NCI-H2107 (cell line): ENCODE measurements around the gene PDE8B.

Source experiments
- DNase-seq: peaks from one replicate; lab custom pipeline; 2025; lab: John Stamatoyannopoulos, UW

PDE8B gene

GRCh38 chr5:77210091-77210963 lies at the start of gene PDE8B:
TSS of gene PDE8B (plus strand) at chr5:77210680. CDS start at chr5:77210926, 246 bp downstream.
- DNase-seq: no peak

- DNase-seq: no peak
Measured at GRCh38 chr5:77163453-77163852, 47.0 kb upstream of the PDE8B start.

GRCh38 chr5:77167063-77167462 lies 43.4 kb upstream of the PDE8B start:
- DNase-seq: no peak

GRCh38 chr5:77167695-77168121 lies 42.8 kb upstream of the PDE8B start:
- no peak for DNase-seq

- DNase-seq: no peak
Measured at GRCh38 chr5:77168161-77168878, 42.2 kb upstream of the PDE8B start.

- DNase-seq: no peak
Measured at GRCh38 chr5:77168879-77169244, 41.6 kb upstream of the PDE8B start.

- no peak for DNase-seq
Measured at GRCh38 chr5:77170196-77170890, 40.1 kb upstream of the PDE8B start.

- no peak for DNase-seq
Measured at GRCh38 chr5:77171141-77171910, 39.2 kb upstream of the PDE8B start.

- DNase-seq: no peak
Measured at GRCh38 chr5:77172713-77173328, 37.7 kb upstream of the PDE8B start.

GRCh38 chr5:77174526-77174925 lies 36.0 kb upstream of the PDE8B start:
- no peak for DNase-seq

- DNase-seq: no peak
Measured at GRCh38 chr5:77175231-77175630, 35.2 kb upstream of the PDE8B start.

GRCh38 chr5:77176429-77176828 lies 34.1 kb upstream of the PDE8B start:
- no peak for DNase-seq

GRCh38 chr5:77177576-77177975 lies 32.9 kb upstream of the PDE8B start:
- no peak for DNase-seq

GRCh38 chr5:77180167-77181081 lies 30.1 kb upstream of the PDE8B start:
- no peak for DNase-seq

- DNase-seq: no peak
Measured at GRCh38 chr5:77181173-77181572, 29.3 kb upstream of the PDE8B start.

- no peak for DNase-seq
Measured at GRCh38 chr5:77181596-77182304, 28.7 kb upstream of the PDE8B start.

GRCh38 chr5:77182367-77182766 lies 28.1 kb upstream of the PDE8B start:
- no peak for DNase-seq

- no peak for DNase-seq
Measured at GRCh38 chr5:77186652-77187370, 23.7 kb upstream of the PDE8B start.

GRCh38 chr5:77189421-77189820 lies 21.1 kb upstream of the PDE8B start:
- no peak for DNase-seq
